HepG2 (cell line): ENCODE measurements around the gene HLF.

Source experiments
- ARHGAP35 ChIP-seq: sonication (generic); formaldehyde crosslinking; IDR thresholded peaks from 2 replicates; pipeline ENCODE4 v1.9.0; 2022; ENCODE audit warnings: mild to moderate bottlenecking, inconsistent platforms, moderate library complexity, missing genetic modification reagents, borderline replicate concordance
- ATAD3A ChIP-seq: sonication (generic); formaldehyde crosslinking; IDR thresholded peaks from 2 replicates; pipeline ENCODE4 v1.4.0; 2020; ENCODE audit warnings: missing genetic modification reagents
- CAMTA2 ChIP-seq: sonication (generic); formaldehyde crosslinking; IDR thresholded peaks from 2 replicates; pipeline ENCODE4 v1.4.0; 2020; ENCODE audit warnings: mild to moderate bottlenecking, missing genetic modification reagents, borderline replicate concordance
- HNRNPUL1 ChIP-seq: fragments of 200-400 bp; formaldehyde crosslinking; IDR thresholded peaks from 2 replicates; pipeline ENCODE4 v1.6.1; 2017; ENCODE audit warnings: low read depth, mild to moderate bottlenecking, low read length, moderate library complexity
- MAF1 ChIP-seq: sonication (generic); formaldehyde crosslinking; IDR thresholded peaks from 2 replicates; pipeline ENCODE4 v1.5.0; 2020; ENCODE audit warnings: missing genetic modification reagents, borderline replicate concordance
- NFE2L1 ChIP-seq: sonication (generic); formaldehyde crosslinking; IDR thresholded peaks from 2 replicates; pipeline ENCODE4 v1.4.0; 2020; ENCODE audit warnings: missing genetic modification reagents, mild to moderate bottlenecking, borderline replicate concordance
- NR2F2 ChIP-seq: IDR thresholded peaks from 2 replicates; pipeline ENCODE4 v1.6.1; 2012; ENCODE audit warnings: low read depth, inconsistent platforms, borderline replicate concordance
- SRSF9 ChIP-seq: fragments of 200-400 bp; formaldehyde crosslinking; IDR thresholded peaks from 2 replicates; pipeline ENCODE4 v1.6.1; 2018; ENCODE audit warnings: borderline replicate concordance, mild to moderate bottlenecking, low read depth, low read length; ENCODE audit not compliant: insufficient read depth, poor library complexity, severe bottlenecking
- TF ChIP-seq, protein P1 (sequence below): sonication (generic); formaldehyde crosslinking; IDR thresholded peaks from 2 replicates; pipeline ENCODE4 v1.5.0; 2020; ENCODE audit warnings: mild to moderate bottlenecking, missing genetic modification reagents, moderate library complexity
- TF ChIP-seq, protein P2 (sequence below): sonication (generic); formaldehyde crosslinking; IDR thresholded peaks from 2 replicates; pipeline ENCODE4 v1.8.1; 2022; ENCODE audit warnings: low read depth, mild to moderate bottlenecking, missing genetic modification reagents

DNA sequence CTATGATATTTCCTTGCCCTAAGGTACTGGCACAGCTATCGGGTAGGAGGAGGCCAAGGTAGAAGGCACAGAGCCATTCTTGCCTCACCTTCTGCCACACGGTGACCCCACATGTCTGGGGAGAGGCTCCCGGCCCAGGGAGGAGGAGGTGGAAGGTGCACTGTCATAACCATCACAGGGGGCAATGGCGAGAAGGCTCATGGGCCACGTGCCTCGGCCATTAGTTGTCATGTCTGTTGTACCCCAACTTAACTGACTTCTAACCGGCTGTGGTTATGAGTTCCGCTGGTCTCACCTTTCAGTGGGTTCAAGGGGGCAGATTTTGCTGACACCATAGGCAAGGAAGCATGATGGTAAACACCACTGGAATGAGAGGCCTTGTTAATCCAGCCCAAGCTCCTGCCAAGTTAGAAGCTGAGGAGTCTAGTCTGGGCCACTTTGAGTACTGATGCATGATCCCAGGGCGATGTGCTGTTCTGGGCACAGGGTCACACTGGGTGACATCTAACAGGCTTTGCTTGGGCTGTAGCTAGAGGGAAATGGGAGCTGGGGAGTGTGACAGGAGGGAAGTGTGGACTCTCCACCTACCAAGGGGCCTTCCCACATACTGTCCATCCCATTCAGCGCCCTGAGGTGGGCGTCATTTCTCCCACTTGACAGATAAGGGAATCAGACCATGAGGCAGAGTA lies 39.6 kb downstream of the HLF start:
- TF ChIP-seq MAF1 (CRISPR knock-in tag) (no peak), ARHGAP35 (CRISPR knock-in tag) (no peak), CAMTA2 (no peak), NFE2L1 (CRISPR knock-in tag) (no peak), HNRNPUL1 (no peak), SRSF9 (no peak), NR2F2 (no peak), ATAD3A (CRISPR knock-in tag) (no peak)
- TF ChIP-seq, protein P1, sequence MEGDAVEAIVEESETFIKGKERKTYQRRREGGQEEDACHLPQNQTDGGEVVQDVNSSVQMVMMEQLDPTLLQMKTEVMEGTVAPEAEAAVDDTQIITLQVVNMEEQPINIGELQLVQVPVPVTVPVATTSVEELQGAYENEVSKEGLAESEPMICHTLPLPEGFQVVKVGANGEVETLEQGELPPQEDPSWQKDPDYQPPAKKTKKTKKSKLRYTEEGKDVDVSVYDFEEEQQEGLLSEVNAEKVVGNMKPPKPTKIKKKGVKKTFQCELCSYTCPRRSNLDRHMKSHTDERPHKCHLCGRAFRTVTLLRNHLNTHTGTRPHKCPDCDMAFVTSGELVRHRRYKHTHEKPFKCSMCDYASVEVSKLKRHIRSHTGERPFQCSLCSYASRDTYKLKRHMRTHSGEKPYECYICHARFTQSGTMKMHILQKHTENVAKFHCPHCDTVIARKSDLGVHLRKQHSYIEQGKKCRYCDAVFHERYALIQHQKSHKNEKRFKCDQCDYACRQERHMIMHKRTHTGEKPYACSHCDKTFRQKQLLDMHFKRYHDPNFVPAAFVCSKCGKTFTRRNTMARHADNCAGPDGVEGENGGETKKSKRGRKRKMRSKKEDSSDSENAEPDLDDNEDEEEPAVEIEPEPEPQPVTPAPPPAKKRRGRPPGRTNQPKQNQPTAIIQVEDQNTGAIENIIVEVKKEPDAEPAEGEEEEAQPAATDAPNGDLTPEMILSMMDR (CRISPR knock-in tag) = no peak
- TF ChIP-seq, protein P2, sequence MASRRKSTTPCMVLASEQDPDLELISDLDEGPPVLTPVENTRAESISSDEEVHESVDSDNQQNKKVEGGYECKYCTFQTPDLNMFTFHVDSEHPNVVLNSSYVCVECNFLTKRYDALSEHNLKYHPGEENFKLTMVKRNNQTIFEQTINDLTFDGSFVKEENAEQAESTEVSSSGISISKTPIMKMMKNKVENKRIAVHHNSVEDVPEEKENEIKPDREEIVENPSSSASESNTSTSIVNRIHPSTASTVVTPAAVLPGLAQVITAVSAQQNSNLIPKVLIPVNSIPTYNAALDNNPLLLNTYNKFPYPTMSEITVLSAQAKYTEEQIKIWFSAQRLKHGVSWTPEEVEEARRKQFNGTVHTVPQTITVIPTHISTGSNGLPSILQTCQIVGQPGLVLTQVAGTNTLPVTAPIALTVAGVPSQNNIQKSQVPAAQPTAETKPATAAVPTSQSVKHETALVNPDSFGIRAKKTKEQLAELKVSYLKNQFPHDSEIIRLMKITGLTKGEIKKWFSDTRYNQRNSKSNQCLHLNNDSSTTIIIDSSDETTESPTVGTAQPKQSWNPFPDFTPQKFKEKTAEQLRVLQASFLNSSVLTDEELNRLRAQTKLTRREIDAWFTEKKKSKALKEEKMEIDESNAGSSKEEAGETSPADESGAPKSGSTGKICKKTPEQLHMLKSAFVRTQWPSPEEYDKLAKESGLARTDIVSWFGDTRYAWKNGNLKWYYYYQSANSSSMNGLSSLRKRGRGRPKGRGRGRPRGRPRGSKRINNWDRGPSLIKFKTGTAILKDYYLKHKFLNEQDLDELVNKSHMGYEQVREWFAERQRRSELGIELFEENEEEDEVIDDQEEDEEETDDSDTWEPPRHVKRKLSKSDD (CRISPR knock-in tag) = no peak
